H1 (cell line): ENCODE results near the gene ERC1. TPM values are rescaled to one million over a fixed set of nuclear protein-coding genes. Genes with fewer than 3 reads are reported as not detected.

Experiments used
- CBX5 ChIP-seq: fragments of 300-800, 300-1000 bp; sonication (generic); IDR thresholded peaks from 2 replicates; pipeline ENCODE4 v1.7.1; 2016; ENCODE audit warnings: antibody characterized with exemption, low read length, low read depth
- CREB1 ChIP-seq: IDR thresholded peaks from 2 replicates; pipeline ENCODE4 v1.6.1; 2012; ENCODE audit warnings: inconsistent platforms
- GABPA ChIP-seq: IDR thresholded peaks from 2 replicates; pipeline ENCODE4 v1.6.1; 2011; ENCODE audit warnings: mild to moderate bottlenecking, low read length, moderate library complexity, borderline replicate concordance; ENCODE audit not compliant: insufficient read depth
- RAD21 ChIP-seq, 2 experiments: IDR thresholded peaks in 1 of 2; conservative IDR thresholded peaks in 1 of 2; 2 replicates each; pipeline ENCODE4 v1.6.1; 2011; ENCODE audit warnings: low read depth in 2 of 2, low read length in 2 of 2, improper control_type of control experiment in 1 of 2, inconsistent platforms in 1 of 2, mild to moderate bottlenecking in 1 of 2, moderate library complexity in 1 of 2
- RBBP5 ChIP-seq: IDR thresholded peaks from 2 replicates; pipeline ENCODE4 v1.7.1; 2012; ENCODE audit warnings: low read depth, mild to moderate bottlenecking, inconsistent platforms, low read length, moderate library complexity, borderline replicate concordance
- SAP30 ChIP-seq: fragments of 300-600 bp; sonication (generic); IDR thresholded peaks from 2 replicates; pipeline ENCODE4 v1.7.1; 2012; ENCODE audit warnings: low read length, moderate library complexity, mild to moderate bottlenecking, inconsistent platforms; ENCODE audit not compliant: insufficient read depth, insufficient replicate concordance
- polyA plus RNA-seq, 7 experiments: library from polyadenylated mRNA; depleted of rRNA in 3 of 7; stranded (reverse) in 5 of 7; unstranded in 2 of 7; fragments of >200 nt in 5 of 7; fragments of 200-250 nt in 2 of 7; gene quantifications; 1 replicate in 5 of 7; 2 replicates in 1 of 7; 4 replicates in 1 of 7; pipeline versions ENCODE4 v1.2.1 to v1.2.3, GENCODE V29; 2011 to 2013; ENCODE audit warnings: missing spikeins in 2 of 7, mixed read lengths in 2 of 7
- total RNA-seq: library from RNA; stranded (reverse); fragmentation: NEBNext Ultra II Directional; extraction: Animal tissue kit (Norgen Biotek cat#: 25700); gene quantifications from 2 replicates; pipeline ENCODE4 v1.2.1, GENCODE V29; 2021

The ERC1 gene
- total and polyA plus RNA-seq, 2 of the 8 experiments (the other 6 are each of a cell fraction or from before 2014, with no cell fraction given): 7.8 to 45.7 TPM

- TF ChIP-seq RBBP5: no peak
- TF ChIP-seq RAD21 (IDR thresholded peaks at IDR 0.05 in 1 of 2, conservative IDR thresholded peaks at IDR 0.05 in 1 of 2; ENCODE audit: low read depth in 2 of 2, low read length in 2 of 2): no peak
- no peak for TF ChIP-seq CREB1
- TF ChIP-seq CBX5: no peak
- TF ChIP-seq SAP30: no peak
- no peak for TF ChIP-seq GABPA
Observed at GRCh38 chr12:1403417-1403816, 412.4 kb downstream of the ERC1 start (continued).
